ENCODE results near the gene FARP1. TPM values are rescaled to one million over a fixed set of nuclear protein-coding genes. Genes with fewer than 3 reads are reported as not detected.

Gene FARP1
- total RNA-seq, 1 donor from 2014 or later = 110 TPM

DNA sequence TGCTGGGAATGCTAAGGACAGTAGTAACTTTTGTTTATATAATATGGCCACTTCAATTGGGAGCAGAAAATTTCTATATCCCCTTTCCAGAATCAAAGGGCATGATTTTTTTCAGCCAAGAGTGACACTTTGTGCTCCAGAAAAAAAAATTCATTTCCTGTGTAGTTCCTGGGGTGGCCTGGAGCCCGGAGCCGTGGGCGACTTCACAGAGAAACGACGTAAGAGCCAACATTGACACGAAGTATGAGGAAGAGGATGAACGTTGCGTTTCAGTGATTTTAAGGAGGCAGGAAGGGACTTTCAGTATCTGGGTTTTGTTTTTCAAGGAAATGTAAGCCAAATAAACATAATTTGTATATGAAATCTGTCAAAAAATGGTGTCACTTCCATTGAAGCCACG, 246.4 kb downstream of the FARP1 start:
- intact Hi-C loops (cut with DNase I) = no loop called here
- Histone ChIP-seq H3K27ac (no peak overlapping the region), H3K36me3 (peaks cover 53% of the 10 kb centered on the region), H3K4me3 (no peak overlapping the region), H3K4me1 (no peaks in the 10 kb centered on the region), H3K9me3 (no peaks in the 10 kb centered on the region), H3K27me3 (ENCODE audit: low read depth) (no peaks in the 10 kb centered on the region)
- no peak for ATAC-seq
- DNase-seq = no peak
- TF ChIP-seq, protein P1, sequence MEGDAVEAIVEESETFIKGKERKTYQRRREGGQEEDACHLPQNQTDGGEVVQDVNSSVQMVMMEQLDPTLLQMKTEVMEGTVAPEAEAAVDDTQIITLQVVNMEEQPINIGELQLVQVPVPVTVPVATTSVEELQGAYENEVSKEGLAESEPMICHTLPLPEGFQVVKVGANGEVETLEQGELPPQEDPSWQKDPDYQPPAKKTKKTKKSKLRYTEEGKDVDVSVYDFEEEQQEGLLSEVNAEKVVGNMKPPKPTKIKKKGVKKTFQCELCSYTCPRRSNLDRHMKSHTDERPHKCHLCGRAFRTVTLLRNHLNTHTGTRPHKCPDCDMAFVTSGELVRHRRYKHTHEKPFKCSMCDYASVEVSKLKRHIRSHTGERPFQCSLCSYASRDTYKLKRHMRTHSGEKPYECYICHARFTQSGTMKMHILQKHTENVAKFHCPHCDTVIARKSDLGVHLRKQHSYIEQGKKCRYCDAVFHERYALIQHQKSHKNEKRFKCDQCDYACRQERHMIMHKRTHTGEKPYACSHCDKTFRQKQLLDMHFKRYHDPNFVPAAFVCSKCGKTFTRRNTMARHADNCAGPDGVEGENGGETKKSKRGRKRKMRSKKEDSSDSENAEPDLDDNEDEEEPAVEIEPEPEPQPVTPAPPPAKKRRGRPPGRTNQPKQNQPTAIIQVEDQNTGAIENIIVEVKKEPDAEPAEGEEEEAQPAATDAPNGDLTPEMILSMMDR (IDR thresholded peaks at IDR 0.05) = no peak

DNA sequence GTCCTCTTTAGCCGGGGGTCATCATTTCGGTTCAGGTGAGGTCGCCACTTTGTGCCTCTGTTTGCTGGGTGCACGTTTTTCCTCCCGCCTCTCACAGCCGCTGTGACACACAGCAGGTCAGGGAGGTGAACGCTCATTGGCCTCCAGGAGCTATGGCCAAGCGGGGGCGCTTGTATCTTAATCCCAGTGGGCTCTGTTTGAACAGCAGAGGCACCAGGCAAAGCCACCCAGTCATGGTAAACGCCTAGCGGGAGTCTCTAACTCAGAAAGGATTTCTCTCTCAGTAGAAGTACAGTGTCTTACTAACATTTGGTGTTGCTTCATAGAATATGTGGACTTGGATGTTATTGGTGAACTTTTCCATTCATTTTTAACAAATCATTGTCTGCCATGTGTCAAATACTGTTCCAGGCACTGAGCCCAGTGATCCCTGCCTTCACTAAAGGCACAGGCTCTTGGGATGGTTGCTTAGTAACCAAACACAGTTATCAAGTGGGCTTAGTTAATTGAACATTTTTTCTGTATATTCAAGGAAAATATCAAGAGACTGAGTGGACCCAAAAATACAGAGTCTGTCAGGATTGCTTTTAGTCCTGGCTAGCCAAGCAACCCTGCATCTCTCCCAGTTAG, 247.3 kb downstream of the FARP1 start:
- TF ChIP-seq, protein P1 (IDR thresholded peaks at IDR 0.05) = no peak
- Histone ChIP-seq H3K36me3 (peaks cover 55% of the 10 kb centered on the region), H3K27ac (no peak overlapping the region), H3K4me1 (no peaks in the 10 kb centered on the region), H3K4me3 (no peak overlapping the region), H3K27me3 (ENCODE audit: low read depth) (no peaks in the 10 kb centered on the region), H3K9me3 (no peaks in the 10 kb centered on the region)
- no peak for ATAC-seq
- intact Hi-C loops (cut with DNase I) = no loop called here
- DNase-seq = no peak

DNA sequence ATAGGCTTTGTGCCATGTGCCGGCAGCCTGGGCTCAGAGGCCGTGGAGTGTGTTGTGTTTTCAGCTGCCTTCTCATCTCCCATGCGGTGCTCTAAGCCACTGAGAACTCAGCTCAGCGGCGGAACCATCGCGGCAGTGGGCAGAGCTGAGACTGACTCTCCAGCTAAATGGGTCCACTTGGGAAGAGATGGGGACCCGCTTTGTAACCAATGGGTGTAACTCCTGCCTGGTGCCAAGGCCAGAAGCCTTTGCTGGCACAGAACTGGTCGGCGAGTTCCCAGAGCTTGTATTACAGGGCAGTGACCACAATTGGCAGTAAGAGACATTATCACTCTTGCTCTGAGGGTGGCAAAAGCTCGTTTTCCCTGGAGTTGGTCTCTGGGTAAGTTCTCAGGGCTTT, 251.0 kb downstream of the FARP1 start:
- DNase-seq (no peak), ATAC-seq (no peak)
- Histone ChIP-seq H3K9me3 (no peaks in the 10 kb centered on the region), H3K4me1 (no peaks in the 10 kb centered on the region), H3K27ac (no peak overlapping the region), H3K36me3 (peaks cover 53% of the 10 kb centered on the region), H3K4me3 (no peak overlapping the region), H3K27me3 (ENCODE audit: low read depth) (no peaks in the 10 kb centered on the region)
- TF ChIP-seq, protein P1 (IDR thresholded peaks at IDR 0.05) = no peak
- intact Hi-C loops (cut with DNase I) = no loop called here

DNA sequence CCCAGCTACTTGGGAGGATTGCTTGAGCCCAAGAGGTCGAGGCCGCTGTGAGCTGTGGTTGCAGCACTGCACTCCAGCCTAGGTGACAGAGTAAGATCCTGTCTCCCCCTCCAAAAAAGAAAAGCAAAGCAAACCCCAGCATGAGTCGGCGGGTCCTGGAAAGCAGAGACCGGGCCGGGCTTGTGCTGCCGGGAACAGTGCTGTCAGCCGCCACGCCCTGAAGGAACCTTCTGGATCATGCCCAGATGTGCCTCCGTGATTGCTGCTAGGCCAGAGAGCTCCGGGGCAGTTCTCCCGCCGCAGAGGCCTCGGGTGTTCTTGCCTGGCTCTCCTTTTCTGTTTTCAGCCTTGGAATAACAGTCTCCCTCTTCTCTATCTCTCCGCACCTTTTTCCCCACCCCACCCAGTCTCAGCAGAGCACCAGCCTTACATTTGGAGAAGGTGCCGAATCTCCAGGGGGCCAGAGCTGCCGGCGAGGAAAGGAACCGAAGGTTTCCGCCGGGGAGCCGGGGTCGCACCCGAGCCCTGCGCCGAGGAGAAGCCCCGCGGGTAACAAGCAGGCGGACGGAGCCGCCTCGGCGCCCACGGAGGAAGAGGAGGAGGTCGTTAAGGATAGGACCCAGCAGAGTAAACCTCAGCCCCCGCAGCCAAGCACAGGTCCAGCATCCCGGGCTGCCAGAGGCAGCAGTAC, 252.1 kb downstream of the FARP1 start:
- no peak for ATAC-seq
- DNase-seq = no peak

DNA sequence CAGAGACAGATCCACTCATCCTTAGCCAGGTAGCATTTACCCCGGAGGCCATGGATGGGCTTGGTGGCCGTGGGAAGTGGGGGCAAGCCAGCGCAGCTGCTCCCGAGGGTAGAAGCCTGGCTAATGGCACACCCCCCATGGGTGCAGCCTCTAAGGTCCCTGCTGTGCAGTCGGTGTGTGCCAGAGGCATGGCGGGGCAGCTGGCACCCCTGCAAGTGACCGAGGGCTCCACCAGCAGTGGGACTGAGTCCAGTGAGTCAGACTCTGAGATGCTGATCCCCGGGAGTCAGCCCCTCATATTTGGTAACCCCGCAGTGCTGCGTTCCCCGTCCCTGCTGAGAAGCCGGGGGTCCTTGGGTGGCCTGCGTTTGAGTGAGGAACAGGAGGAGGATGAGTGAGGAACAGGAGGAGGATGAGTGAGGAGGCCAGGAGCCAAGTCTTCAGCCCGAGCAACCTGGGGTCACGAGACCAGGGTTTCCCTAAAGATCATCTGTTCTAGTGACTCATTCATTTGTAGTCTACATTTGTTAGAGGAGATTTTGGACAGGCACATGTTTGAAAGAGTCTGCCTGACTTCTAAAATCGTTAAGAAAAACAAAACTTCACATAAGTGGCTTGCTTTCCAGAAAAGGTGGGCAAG, 253.3 kb downstream of the FARP1 start:
- H3K4me3 ChIP-seq = no peak overlapping the region
- no peak for DNase-seq
- H3K27ac ChIP-seq = no peak overlapping the region
- intact Hi-C loops (cut with DNase I) = no loop called here
- no peak for ATAC-seq
- TF ChIP-seq, protein P1 (IDR thresholded peaks at IDR 0.05) = no peak
- H3K4me1 ChIP-seq = no peaks in the 10 kb centered on the region
- H3K36me3 ChIP-seq = peaks cover 35% of the 10 kb centered on the region
- no peaks in the 10 kb centered on the region for H3K9me3 ChIP-seq
- H3K27me3 ChIP-seq (ENCODE audit: low read depth) = no peaks in the 10 kb centered on the region

More for the DNA sequence above, 252.1 kb downstream of the FARP1 start:
- TF ChIP-seq, protein P1 (IDR thresholded peaks at IDR 0.05) = no peak
- peaks cover 46% of the 10 kb centered on the region for H3K36me3 ChIP-seq
- no peaks in the 10 kb centered on the region for H3K27me3 ChIP-seq (ENCODE audit: low read depth)
- no peaks in the 10 kb centered on the region for H3K9me3 ChIP-seq
- intact Hi-C loops (cut with DNase I) = no loop called here
- no peak overlapping the region for H3K4me3 ChIP-seq
- no peak overlapping the region for H3K27ac ChIP-seq
- H3K4me1 ChIP-seq = no peaks in the 10 kb centered on the region

Data from lower lobe of right lung (tissue), 2 donors.